HCT116 (cell line): ENCODE data around the gene CHL1. TPM values are rescaled to one million over a fixed set of nuclear protein-coding genes. Genes with fewer than 3 reads are reported as not detected.

Experiments
- ATAC-seq: fragments of 200-7000 bp; cut with Tn5 transposase; 2 replicates; pipeline ENCODE4 v1.9.1; 2020; ENCODE audit warnings: mild to moderate bottlenecking, moderate library complexity
- BruUV-seq: library from RNA; stranded (reverse); fragments of 400-500 nt; replicated peaks from 2 replicates; lab custom pipeline; 2021; lab: Mats Ljungman, UMichigan
- CTCF ChIA-PET: fragments of 300-600 bp; sonication (Branson Sonifier 250); formaldehyde crosslinking; loops from one replicate; lab custom pipeline; 2021; ENCODE audit warnings: antibody characterized with exemption; lab: Charles Lee
- POLR2A ChIA-PET: fragments of 300-600, 350-600 bp; sonication (Branson Sonifier 250); formaldehyde crosslinking; loops from one replicate; lab custom pipeline; 2021; ENCODE audit warnings: antibody characterized with exemption; lab: Charles Lee
- RAD21 ChIA-PET, 2 experiments: fragments of 300-600 bp; sonication (Branson Sonifier 250); formaldehyde crosslinking; loops; one replicate each; lab custom pipeline; 2023; ENCODE audit warnings: low total read pairs in 2 of 2; ENCODE audit not compliant: uncharacterized antibody in 2 of 2, unreplicated experiment in 2 of 2, low non-redundant PET in 1 of 2; lab: Charles Lee
- DNase-seq: peaks from one replicate; pipeline ENCODE4 v3.0.0-alpha.2; 2010; ENCODE audit warnings: low read depth, low spot score
- H2AFZ ChIP-seq: fragments of 200-600 bp; shearing (Covaris generic), sonication (generic); 2 replicates; pipeline ENCODE4 v1.6.1; 2017; ENCODE audit warnings: low read depth, mixed run types, mixed read lengths, antibody characterized with exemption, low read length; ENCODE audit not compliant: poor library complexity, severe bottlenecking
- H3K27ac ChIP-seq: 2 replicates; pipeline ENCODE4 v1.5.1; 2012; ENCODE audit warnings: low read depth, low read length
- H3K27me3 ChIP-seq: fragments of 200-600 bp; sonication (generic); 2 replicates; pipeline ENCODE4 v1.6.1; 2016; ENCODE audit warnings: mixed run types, low read length, mixed read lengths; ENCODE audit not compliant: insufficient read depth
- H3K36me3 ChIP-seq, 2 experiments: fragments of 200-500 bp in 1 of 2; fragments of 200-600 bp in 1 of 2; sonication (Bioruptor generic) in 1 of 2; sonication (generic) in 1 of 2; 2 replicates each; pipeline versions ENCODE4 v1.5.1 to v1.6.1; 2014 to 2016; ENCODE audit warnings: low read length in 2 of 2, inconsistent platforms in 1 of 2, mixed read lengths in 1 of 2, mixed run types in 1 of 2; ENCODE audit not compliant: insufficient read depth in 2 of 2, control insufficient read depth in 1 of 2
- H3K4me1 ChIP-seq, 2 experiments: fragments of 200-600 bp in 1 of 2; sonication (generic) in 1 of 2; 2 replicates each; pipeline versions ENCODE4 v1.5.1 to v1.6.1; 2012 to 2017; ENCODE audit warnings: low read length in 2 of 2, inconsistent platforms in 1 of 2, mild to moderate bottlenecking in 1 of 2, mixed read lengths in 1 of 2, mixed run types in 1 of 2, moderate library complexity in 1 of 2; ENCODE audit not compliant: insufficient read depth in 2 of 2, control insufficient read depth in 1 of 2
- H3K4me2 ChIP-seq: fragments of 200-600 bp; sonication (generic); 2 replicates; pipeline ENCODE4 v1.6.1; 2017; ENCODE audit warnings: mixed run types, low read length, mixed read lengths
- H3K4me3 ChIP-seq, 2 experiments: fragments of 200-600 bp in 1 of 2; sonication (generic) in 1 of 2; replicated peaks in 1 of 2; 2 replicates each; pipeline ENCODE4 v1.5.1; 2011 to 2016; ENCODE audit warnings: low read length in 2 of 2, control low read depth in 1 of 2, low read depth in 1 of 2, mild to moderate bottlenecking in 1 of 2, mixed read lengths in 1 of 2, mixed run types in 1 of 2
- H3K79me2 ChIP-seq: fragments of 200-600 bp; sonication (generic); 2 replicates; pipeline ENCODE4 v1.6.1; 2017; ENCODE audit warnings: mild to moderate bottlenecking, mixed run types, low read length, moderate library complexity, mixed read lengths; ENCODE audit not compliant: insufficient read depth
- H3K9ac ChIP-seq: fragments of 200-600 bp; sonication (generic); 2 replicates; pipeline ENCODE4 v1.6.1; 2016; ENCODE audit warnings: low read length, mixed read lengths
- H3K9me2 ChIP-seq: fragments of 200-600 bp; sonication (generic), shearing (Covaris generic); 2 replicates; pipeline ENCODE4 v1.6.1; 2017; ENCODE audit warnings: mixed run types, mild to moderate bottlenecking, moderate library complexity; ENCODE audit not compliant: insufficient read depth
- H3K9me3 ChIP-seq, 2 experiments: fragments of 200-500 bp in 1 of 2; fragments of 200-600 bp in 1 of 2; sonication (Bioruptor generic) in 1 of 2; sonication (generic) in 1 of 2; 2 replicates each; pipeline ENCODE4 v1.6.1; 2014 to 2017; ENCODE audit warnings: low read length in 2 of 2, mixed read lengths in 2 of 2, inconsistent platforms in 1 of 2, low read depth in 1 of 2, mild to moderate bottlenecking in 1 of 2, mixed run types in 1 of 2, moderate library complexity in 1 of 2; ENCODE audit not compliant: control insufficient read depth in 1 of 2, insufficient read depth in 1 of 2
- H4K20me1 ChIP-seq: fragments of 200-600 bp; sonication (generic), shearing (Covaris generic); 2 replicates; pipeline ENCODE4 v1.6.1; 2017; ENCODE audit warnings: mixed run types, mild to moderate bottlenecking, moderate library complexity; ENCODE audit not compliant: insufficient read depth
- CEBPB ChIP-seq: IDR thresholded peaks from 2 replicates; pipeline ENCODE4 v1.6.1; 2012; ENCODE audit warnings: low read depth
- ELF1 ChIP-seq: IDR thresholded peaks from 2 replicates; pipeline ENCODE4 v1.6.1; 2012; ENCODE audit warnings: low read depth, borderline replicate concordance
- EZH2phosphoT487 ChIP-seq: fragments of 200-600 bp; IDR thresholded peaks from 2 replicates; pipeline ENCODE4 v1.6.1; 2018; ENCODE audit warnings: antibody characterized with exemption, borderline replicate concordance
- JUND ChIP-seq: IDR thresholded peaks from 2 replicates; pipeline ENCODE4 v1.6.1; 2012
- POLR2AphosphoS5 ChIP-seq: IDR thresholded peaks from 2 replicates; pipeline ENCODE4 v1.6.1; 2011; ENCODE audit warnings: mild to moderate bottlenecking, low read depth, low read length, moderate library complexity
- RAD21 ChIP-seq: IDR thresholded peaks from 2 replicates; pipeline ENCODE4 v1.6.1; 2012; ENCODE audit warnings: low read depth, mild to moderate bottlenecking
- SIN3A ChIP-seq: IDR thresholded peaks from 2 replicates; pipeline ENCODE4 v1.6.1; 2012; ENCODE audit warnings: low read depth
- SRF ChIP-seq: IDR thresholded peaks from 2 replicates; pipeline ENCODE4 v1.6.1; 2012; ENCODE audit warnings: low read depth
- TCF7L2 ChIP-seq: IDR thresholded peaks from 2 replicates; pipeline ENCODE4 v1.7.0; 2011; ENCODE audit warnings: borderline replicate concordance, inconsistent platforms; ENCODE audit not compliant: insufficient read depth, insufficient read length; ENCODE audit errors: extremely low read depth
- YY1 ChIP-seq: IDR thresholded peaks from 2 replicates; pipeline ENCODE4 v1.6.1; 2011; ENCODE audit warnings: low read length, low read depth, moderate library complexity, mild to moderate bottlenecking; ENCODE audit not compliant: insufficient replicate concordance; ENCODE audit errors: extremely low read depth
- ZNF274 ChIP-seq: fragments of 200-500 bp; sonication (Bioruptor generic); IDR thresholded peaks from 2 replicates; pipeline ENCODE4 v1.6.1; 2014; ENCODE audit warnings: mild to moderate bottlenecking, low read depth, low read length, inconsistent platforms
- intact Hi-C: fragments of 100-400 bp; cut with micrococcal nuclease; formaldehyde crosslinking; loops from 2 replicates; pipeline ENCODE4 v1.10.0; 2022
- total RNA-seq: library from RNA; stranded (reverse); gene quantifications from one replicate; pipeline ENCODE4 v1.2.1, GENCODE V29; 2021; ENCODE audit not compliant: unreplicated experiment
- TF ChIP-seq, protein P1 (sequence below): IDR thresholded peaks from 2 replicates; pipeline ENCODE4 v1.6.1; 2012
- TF ChIP-seq, protein P2 (sequence below): IDR thresholded peaks from 2 replicates; pipeline ENCODE4 v1.6.1; 2011; ENCODE audit warnings: mild to moderate bottlenecking, low read length, moderate library complexity; ENCODE audit not compliant: insufficient replicate concordance; ENCODE audit errors: extremely low read depth
- TF ChIP-seq, protein P3 (sequence below), 3 experiments: fragments of 200-600 bp in 1 of 3; sonication (generic) in 1 of 3; IDR thresholded peaks in 2 of 3; conservative IDR thresholded peaks in 1 of 3; 2 replicates each; pipeline ENCODE4 v1.5.1; 2012 to 2017; ENCODE audit warnings: low read depth in 2 of 3, low read length in 2 of 3, antibody characterized with exemption in 1 of 3, borderline replicate concordance in 1 of 3, control low read depth in 1 of 3, mild to moderate bottlenecking in 1 of 3, mixed read lengths in 1 of 3, mixed run types in 1 of 3, moderate library complexity in 1 of 3; ENCODE audit not compliant: insufficient read depth in 1 of 3

CHL1 gene
- total RNA-seq, 1 experiment from 2014 or later = not detected

- H2AFZ ChIP-seq = no peak overlapping the region
These were observed 1.4 kb downstream of the CHL1 start for GRCh38 chr3:197828-198491.

DNA sequence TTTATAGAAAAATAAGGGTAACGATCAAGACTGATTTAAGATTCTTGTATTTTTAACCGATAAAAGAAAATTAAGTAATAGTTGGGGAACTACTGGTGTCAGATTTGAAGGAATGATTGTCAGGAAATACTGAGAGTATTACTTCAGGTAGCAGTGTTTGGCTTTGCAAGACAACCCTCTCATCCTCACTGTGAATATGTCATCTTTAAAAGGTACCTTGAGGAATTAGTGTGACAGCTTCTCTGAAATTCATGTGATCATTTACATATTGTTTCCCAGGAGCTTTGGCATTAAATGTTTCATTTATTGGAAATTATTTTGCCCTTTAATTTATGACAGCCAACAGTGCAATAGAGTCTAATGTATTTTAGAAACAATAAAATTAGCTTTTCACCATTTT is 3.3 kb downstream of the CHL1 start:
- no peaks in the 10 kb centered on the region for H3K27me3 ChIP-seq
- ChIA-PET CTCF (no interaction called here), RAD21 (no interaction called here), POLR2A (no interaction called here)
- no peaks in the 10 kb centered on the region for H3K9me2 ChIP-seq
- no peaks in the 10 kb centered on the region for H3K36me3 ChIP-seq
- H3K79me2 ChIP-seq = no peaks in the 10 kb centered on the region
- no peak overlapping the region for H3K4me3 ChIP-seq
- no peak overlapping the region for H3K9ac ChIP-seq
- BruUV-seq = no TSS peak
- ATAC-seq (no peak), DNase-seq (no peak)
- no peak overlapping the region for H2AFZ ChIP-seq
- H3K4me1 ChIP-seq = no peaks in the 10 kb centered on the region
- H3K9me3 ChIP-seq = peaks cover 12 to 31% of the 10 kb centered on the region in 2 experiments; a peak in 2 of 4 replicates
- H3K27ac ChIP-seq = no peak overlapping the region
- TF ChIP-seq ZNF274 (no peak), SIN3A (no peak), POLR2AphosphoS5 (no peak), JUND (no peak), CEBPB (no peak), YY1 (no peak), RAD21 (no peak), SRF (no peak)
- TF ChIP-seq, protein P1, sequence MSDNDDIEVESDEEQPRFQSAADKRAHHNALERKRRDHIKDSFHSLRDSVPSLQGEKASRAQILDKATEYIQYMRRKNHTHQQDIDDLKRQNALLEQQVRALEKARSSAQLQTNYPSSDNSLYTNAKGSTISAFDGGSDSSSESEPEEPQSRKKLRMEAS = no peak
- TF ChIP-seq, protein P2, sequence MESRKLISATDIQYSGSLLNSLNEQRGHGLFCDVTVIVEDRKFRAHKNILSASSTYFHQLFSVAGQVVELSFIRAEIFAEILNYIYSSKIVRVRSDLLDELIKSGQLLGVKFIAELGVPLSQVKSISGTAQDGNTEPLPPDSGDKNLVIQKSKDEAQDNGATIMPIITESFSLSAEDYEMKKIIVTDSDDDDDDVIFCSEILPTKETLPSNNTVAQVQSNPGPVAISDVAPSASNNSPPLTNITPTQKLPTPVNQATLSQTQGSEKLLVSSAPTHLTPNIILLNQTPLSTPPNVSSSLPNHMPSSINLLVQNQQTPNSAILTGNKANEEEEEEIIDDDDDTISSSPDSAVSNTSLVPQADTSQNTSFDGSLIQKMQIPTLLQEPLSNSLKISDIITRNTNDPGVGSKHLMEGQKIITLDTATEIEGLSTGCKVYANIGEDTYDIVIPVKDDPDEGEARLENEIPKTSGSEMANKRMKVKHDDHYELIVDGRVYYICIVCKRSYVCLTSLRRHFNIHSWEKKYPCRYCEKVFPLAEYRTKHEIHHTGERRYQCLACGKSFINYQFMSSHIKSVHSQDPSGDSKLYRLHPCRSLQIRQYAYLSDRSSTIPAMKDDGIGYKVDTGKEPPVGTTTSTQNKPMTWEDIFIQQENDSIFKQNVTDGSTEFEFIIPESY = no peak
- no peaks in the 10 kb centered on the region for H4K20me1 ChIP-seq
- intact Hi-C loops = no loop called here
- H3K4me2 ChIP-seq = no peak overlapping the region

More at GRCh38 chr3:197828-198491, 1.4 kb downstream of the CHL1 start:
- DNase-seq (no peak), ATAC-seq (no peak)
- TF ChIP-seq, protein P3, sequence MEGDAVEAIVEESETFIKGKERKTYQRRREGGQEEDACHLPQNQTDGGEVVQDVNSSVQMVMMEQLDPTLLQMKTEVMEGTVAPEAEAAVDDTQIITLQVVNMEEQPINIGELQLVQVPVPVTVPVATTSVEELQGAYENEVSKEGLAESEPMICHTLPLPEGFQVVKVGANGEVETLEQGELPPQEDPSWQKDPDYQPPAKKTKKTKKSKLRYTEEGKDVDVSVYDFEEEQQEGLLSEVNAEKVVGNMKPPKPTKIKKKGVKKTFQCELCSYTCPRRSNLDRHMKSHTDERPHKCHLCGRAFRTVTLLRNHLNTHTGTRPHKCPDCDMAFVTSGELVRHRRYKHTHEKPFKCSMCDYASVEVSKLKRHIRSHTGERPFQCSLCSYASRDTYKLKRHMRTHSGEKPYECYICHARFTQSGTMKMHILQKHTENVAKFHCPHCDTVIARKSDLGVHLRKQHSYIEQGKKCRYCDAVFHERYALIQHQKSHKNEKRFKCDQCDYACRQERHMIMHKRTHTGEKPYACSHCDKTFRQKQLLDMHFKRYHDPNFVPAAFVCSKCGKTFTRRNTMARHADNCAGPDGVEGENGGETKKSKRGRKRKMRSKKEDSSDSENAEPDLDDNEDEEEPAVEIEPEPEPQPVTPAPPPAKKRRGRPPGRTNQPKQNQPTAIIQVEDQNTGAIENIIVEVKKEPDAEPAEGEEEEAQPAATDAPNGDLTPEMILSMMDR (IDR thresholded peaks at IDR 0.05 in 2 of 3, conservative IDR thresholded peaks at IDR 0.05 in 1 of 3; ENCODE audit: borderline replicate concordance in 1 of 3, insufficient read depth in 1 of 3, low read depth in 2 of 3, low read length in 2 of 3) = no peak
- TF ChIP-seq SIN3A = no peak
- no peak for TF ChIP-seq YY1
- no peak for TF ChIP-seq TCF7L2
- no peak for TF ChIP-seq ELF1
- TF ChIP-seq EZH2phosphoT487 = no peak
- no peak for TF ChIP-seq POLR2AphosphoS5
- POLR2A ChIA-PET = no interaction called here
- Histone ChIP-seq H3K27ac (no peak overlapping the region), H3K79me2 (no peaks in the 10 kb centered on the region), H3K4me1 (no peaks in the 10 kb centered on the region), H3K4me2 (no peak overlapping the region), H3K9me2 (no peaks in the 10 kb centered on the region), H3K9me3 (peaks cover 8 to 30% of the 10 kb centered on the region in 2 experiments; a peak in 2 of 4 replicates), H3K9ac (no peak overlapping the region), H3K27me3 (no peaks in the 10 kb centered on the region), H3K36me3 (no peaks in the 10 kb centered on the region), H3K4me3 (no peak overlapping the region), H4K20me1 (no peaks in the 10 kb centered on the region)
- no TSS peak for BruUV-seq
- RAD21 ChIA-PET = no interaction called here
- intact Hi-C loops = no loop called here
- CTCF ChIA-PET = no interaction called here
